Activated B cell treated with CpG ODN at 0.5 μM for 24 hours (primary cell): ENCODE results near the gene SLC25A43. TPM values are rescaled to one million over a fixed set of nuclear protein-coding genes. Genes with fewer than 3 reads are reported as not detected.
"Not testable (repeated sequence)": the region's sequence is repeated elsewhere in the genome, so short reads cannot be mapped to it uniquely, and the experiment has no call there.

Experiments
- ATAC-seq: fragments of 200-7000 bp; cut with Tn5 transposase; one replicate; pipeline ENCODE4 v1.10.0; 2021; ENCODE audit warnings: low read depth, mild to moderate bottlenecking, moderate library complexity
- CTCF ChIA-PET: fragments of 350-600 bp; sonication (Branson Sonifier 250); formaldehyde crosslinking; loops from one replicate; lab custom pipeline; 2021; ENCODE audit warnings: antibody characterized with exemption; lab: Charles Lee
- POLR2A ChIA-PET: fragments of 350-600 bp; sonication (Branson Sonifier 250); formaldehyde crosslinking; loops from one replicate; lab custom pipeline; 2021; ENCODE audit warnings: antibody characterized with exemption; lab: Charles Lee
- DNase-seq: peaks from one replicate; pipeline ENCODE4 v3.0.0; 2022
- H3K27ac Mint-ChIP-seq: one replicate; pipeline ENCODE4 v1.8.0; 2020; ENCODE audit warnings: mixed read lengths
- H3K27me3 Mint-ChIP-seq: one replicate; pipeline ENCODE4 v1.8.0; 2021; ENCODE audit warnings: mixed read lengths
- H3K36me3 Mint-ChIP-seq: one replicate; pipeline ENCODE4 v1.8.0; 2021; ENCODE audit warnings: low read depth, mixed read lengths
- H3K4me1 Mint-ChIP-seq: one replicate; pipeline ENCODE4 v1.8.0; 2021; ENCODE audit warnings: mixed read lengths
- H3K4me3 Mint-ChIP-seq: one replicate; pipeline ENCODE4 v1.8.0; 2020; ENCODE audit warnings: mild to moderate bottlenecking, mixed read lengths
- H3K9me3 Mint-ChIP-seq: one replicate; pipeline ENCODE4 v1.8.0; 2020; ENCODE audit warnings: mixed read lengths
- intact Hi-C: fragments of 100-400 bp; cut with micrococcal nuclease; formaldehyde crosslinking; loops from one replicate; pipeline ENCODE4 v1.15.1; 2024
- total RNA-seq: library from RNA; stranded (reverse); gene quantifications from 2 replicates; pipeline ENCODE4 v1.2.3, GENCODE V29; 2022
- TF ChIP-seq, protein P1 (sequence below): fragments of 200-600 bp; IDR thresholded peaks from one replicate; pipeline ENCODE4 v1.8.0; 2022; ENCODE audit warnings: antibody characterized with exemption, mild to moderate bottlenecking

The SLC25A43 gene
- total RNA-seq, 1 donor from 2014 or later = 11.0 TPM

GRCh38 chrX:119481323-119481801 is 82.2 kb downstream of the SLC25A43 start:
- intact Hi-C loops = loop anchor here (5.0 kb wide), 1 partner anchor 391 kb away; the partner anchor contains the start of genes NDUFA1 and RNF113A
- H3K4me3 Mint-ChIP-seq = no peak overlapping the region
- ChIA-PET CTCF (interaction anchor here (2.7 kb wide), 1 partner anchor 12 kb away, joined by 17 read pairs; the partner anchor contains the start of gene SLC25A5), POLR2A (interaction anchor here (0.9 to 2.2 kb wide), 3 partner anchors 9 to 13 kb away, joined by 3 to 10 read pairs (median 3); partner anchors contain the start of gene SLC25A5)
- H3K36me3 Mint-ChIP-seq = no peaks in the 10 kb centered on the region
- H3K27me3 Mint-ChIP-seq = no peaks in the 10 kb centered on the region
- ATAC-seq (no peak), DNase-seq (no peak)
- TF ChIP-seq, protein P1, sequence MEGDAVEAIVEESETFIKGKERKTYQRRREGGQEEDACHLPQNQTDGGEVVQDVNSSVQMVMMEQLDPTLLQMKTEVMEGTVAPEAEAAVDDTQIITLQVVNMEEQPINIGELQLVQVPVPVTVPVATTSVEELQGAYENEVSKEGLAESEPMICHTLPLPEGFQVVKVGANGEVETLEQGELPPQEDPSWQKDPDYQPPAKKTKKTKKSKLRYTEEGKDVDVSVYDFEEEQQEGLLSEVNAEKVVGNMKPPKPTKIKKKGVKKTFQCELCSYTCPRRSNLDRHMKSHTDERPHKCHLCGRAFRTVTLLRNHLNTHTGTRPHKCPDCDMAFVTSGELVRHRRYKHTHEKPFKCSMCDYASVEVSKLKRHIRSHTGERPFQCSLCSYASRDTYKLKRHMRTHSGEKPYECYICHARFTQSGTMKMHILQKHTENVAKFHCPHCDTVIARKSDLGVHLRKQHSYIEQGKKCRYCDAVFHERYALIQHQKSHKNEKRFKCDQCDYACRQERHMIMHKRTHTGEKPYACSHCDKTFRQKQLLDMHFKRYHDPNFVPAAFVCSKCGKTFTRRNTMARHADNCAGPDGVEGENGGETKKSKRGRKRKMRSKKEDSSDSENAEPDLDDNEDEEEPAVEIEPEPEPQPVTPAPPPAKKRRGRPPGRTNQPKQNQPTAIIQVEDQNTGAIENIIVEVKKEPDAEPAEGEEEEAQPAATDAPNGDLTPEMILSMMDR = no peak
- H3K27ac Mint-ChIP-seq = no peak overlapping the region
- H3K9me3 Mint-ChIP-seq = no peaks in the 10 kb centered on the region
- peaks cover 9% of the 10 kb centered on the region for H3K4me1 Mint-ChIP-seq

DNA sequence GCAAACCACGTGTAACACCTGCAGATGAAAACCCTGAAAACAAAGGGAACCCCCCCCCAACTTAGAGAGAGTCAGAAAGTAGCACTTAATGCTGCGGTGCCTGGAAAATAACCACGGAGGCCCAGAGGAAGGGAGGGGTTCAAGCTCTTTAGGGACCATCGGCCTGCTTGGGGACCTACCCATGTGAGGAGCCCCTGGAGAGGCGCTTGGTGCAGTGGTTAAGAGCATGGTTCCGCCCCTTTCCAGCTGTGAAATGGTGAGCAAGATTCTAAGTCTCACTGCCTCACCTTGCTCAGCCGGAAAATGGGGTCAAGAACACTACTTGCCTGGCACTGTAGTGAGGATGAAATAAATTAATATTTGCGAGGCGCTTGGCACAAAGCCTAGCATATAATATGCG is 82.9 kb downstream of the SLC25A43 start:
- intact Hi-C loops = loop anchor here (1.0 to 5.0 kb wide), 2 partner anchors 13 to 390 kb away; partner anchors contain the start of genes NDUFA1 and RNF113A
- no peak overlapping the region for H3K27ac Mint-ChIP-seq
- H3K27me3 Mint-ChIP-seq = no peaks in the 10 kb centered on the region
- CTCF ChIA-PET = interaction anchor here (1.0 to 2.7 kb wide), 4 partner anchors 11 to 310 kb away, joined by 3 to 17 read pairs (median 4); partner anchors contain the start of genes RPL39 and SLC25A5
- POLR2A ChIA-PET = interaction anchor here (0.9 to 2.2 kb wide), 5 partner anchors 9 to 389 kb away, joined by 3 to 10 read pairs (median 4); partner anchors contain the start of genes NDUFA1, RNF113A, RPL39 and SLC25A5
- H3K36me3 Mint-ChIP-seq = no peaks in the 10 kb centered on the region
- TF ChIP-seq, protein P1 = no peak
- ATAC-seq (no peak), DNase-seq (no peak)
- peak overlapping the region; percentile 84 for H3K4me3 Mint-ChIP-seq
- peaks cover 9% of the 10 kb centered on the region for H3K4me1 Mint-ChIP-seq
- H3K9me3 Mint-ChIP-seq = no peaks in the 10 kb centered on the region

- Mint-ChIP-seq H3K27me3 (no peaks in the 10 kb centered on the region), H3K4me3 (peak overlapping the region; percentile 84), H3K27ac (no peak overlapping the region), H3K9me3 (no peaks in the 10 kb centered on the region), H3K36me3 (no peaks in the 10 kb centered on the region), H3K4me1 (peaks cover 9% of the 10 kb centered on the region)
- DNase-seq (peak; percentile 53), ATAC-seq (peak; percentile 90)
- POLR2A ChIA-PET = interaction anchor here (1.0 to 2.2 kb wide), 4 partner anchors 14 to 388 kb away, joined by 3 to 10 read pairs (median 6); partner anchors contain the start of genes NDUFA1, RNF113A, RPL39 and SLC25A5
- intact Hi-C loops = loop anchor here (1.0 to 5.0 kb wide), 2 partner anchors 13 to 390 kb away; partner anchors contain the start of genes NDUFA1 and RNF113A
- TF ChIP-seq, protein P1 = no peak
- CTCF ChIA-PET = interaction anchor here (0.6 to 2.7 kb wide), 9 partner anchors 9 to 385 kb away, joined by 3 to 17 read pairs (median 4); partner anchors contain the start of genes RPL39 and SLC25A5
Measured at GRCh38 chrX:119482481-119483480, 83.6 kb downstream of the SLC25A43 start.

DNA sequence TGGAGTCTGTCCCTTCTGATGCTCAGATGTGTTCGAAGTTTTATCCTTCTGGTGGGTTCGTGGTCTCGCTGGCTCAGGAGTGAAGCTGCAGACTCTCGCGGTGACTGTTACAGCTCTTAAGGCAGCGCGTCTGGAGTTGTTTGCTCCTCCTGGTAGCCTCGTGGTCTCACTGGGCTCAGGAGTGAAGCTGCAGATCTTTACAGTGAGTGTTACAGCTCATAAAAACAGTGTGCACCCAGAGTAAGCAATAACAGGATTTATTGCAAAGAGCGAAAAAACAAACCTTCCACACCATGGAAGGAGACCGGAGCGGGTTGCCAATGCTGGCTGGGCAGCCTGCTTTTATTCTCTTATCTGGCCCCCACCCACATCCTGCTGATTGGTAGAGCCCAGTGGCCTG is 87.6 kb downstream of the SLC25A43 start:
- Mint-ChIP-seq H3K9me3 (no peaks in the 10 kb centered on the region), H3K27ac (no peak overlapping the region), H3K4me1 (peaks cover 11% of the 10 kb centered on the region), H3K36me3 (no peaks in the 10 kb centered on the region), H3K27me3 (no peaks in the 10 kb centered on the region), H3K4me3 (no peak overlapping the region)
- TF ChIP-seq, protein P1 = no peak
- ATAC-seq (no peak), DNase-seq (no peak)
- CTCF ChIA-PET = interaction anchor here (2.3 kb wide), 1 partner anchor 26 kb away, joined by 10 read pairs; no protein-coding TSS in a partner anchor
- POLR2A ChIA-PET = no interaction called here
- intact Hi-C loops = no loop called here

- ATAC-seq, DNase-seq, H3K36me3 Mint-ChIP-seq, H3K27ac Mint-ChIP-seq, POLR2A ChIA-PET, H3K4me3 Mint-ChIP-seq, H3K9me3 Mint-ChIP-seq, H3K27me3 Mint-ChIP-seq, H3K4me1 Mint-ChIP-seq: not testable (repeated sequence)
- intact Hi-C loops = loop anchor here (2.0 kb wide), 1 partner anchor 25 kb away; no protein-coding TSS in a partner anchor
- CTCF ChIA-PET = interaction anchor here (2.3 kb wide), 1 partner anchor 25 kb away, joined by 10 read pairs; no protein-coding TSS in a partner anchor
Measured at GRCh38 chrX:119487766-119488165, 88.6 kb downstream of the SLC25A43 start.
